Activated T-helper 2 cell treated with anti-CD3 and anti-CD28 coated beads, Interferon-gamma antibody, Interleukin-2, Interleukin-4, amounts not matched to agents 10 μg/mL and 5 μg/mL and 100 μg/mL, durations not matched to agents 14 hours and 24 hours and 36 hours (primary cell): ENCODE results near the gene HID1. TPM values are rescaled to one million over a fixed set of nuclear protein-coding genes. Genes with fewer than 3 reads are reported as not detected.

Experiments
- DNase-seq: peaks from one replicate; pipeline ENCODE4 v3.0.0; 2021; ENCODE audit warnings: low spot score
- H3K27ac Mint-ChIP-seq: one replicate; pipeline ENCODE4 v1.8.0; 2021; ENCODE audit warnings: mixed read lengths
- H3K27me3 Mint-ChIP-seq: one replicate; pipeline ENCODE4 v1.8.0; 2021; ENCODE audit warnings: low read depth, mixed read lengths
- H3K36me3 Mint-ChIP-seq: one replicate; pipeline ENCODE4 v1.8.0; 2021; ENCODE audit warnings: low read depth, mixed read lengths
- H3K4me1 Mint-ChIP-seq: one replicate; pipeline ENCODE4 v1.8.0; 2021; ENCODE audit warnings: low read depth, mixed read lengths
- H3K4me3 Mint-ChIP-seq: one replicate; pipeline ENCODE4 v1.8.0; 2021; ENCODE audit warnings: low read depth, mild to moderate bottlenecking, moderate library complexity, mixed read lengths
- H3K9me3 Mint-ChIP-seq: one replicate; pipeline ENCODE4 v1.8.0; 2021; ENCODE audit warnings: mixed read lengths
- intact Hi-C: fragments of 100-400 bp; cut with micrococcal nuclease; formaldehyde crosslinking; loops from one replicate; pipeline ENCODE4 v1.15.1; 2023
- total RNA-seq: library from RNA; stranded (reverse); gene quantifications from 2 replicates; pipeline ENCODE4 v1.2.3, GENCODE V29; 2022

HID1 gene
- total RNA-seq, 1 donor from 2014 or later = 0.37 TPM

DNA sequence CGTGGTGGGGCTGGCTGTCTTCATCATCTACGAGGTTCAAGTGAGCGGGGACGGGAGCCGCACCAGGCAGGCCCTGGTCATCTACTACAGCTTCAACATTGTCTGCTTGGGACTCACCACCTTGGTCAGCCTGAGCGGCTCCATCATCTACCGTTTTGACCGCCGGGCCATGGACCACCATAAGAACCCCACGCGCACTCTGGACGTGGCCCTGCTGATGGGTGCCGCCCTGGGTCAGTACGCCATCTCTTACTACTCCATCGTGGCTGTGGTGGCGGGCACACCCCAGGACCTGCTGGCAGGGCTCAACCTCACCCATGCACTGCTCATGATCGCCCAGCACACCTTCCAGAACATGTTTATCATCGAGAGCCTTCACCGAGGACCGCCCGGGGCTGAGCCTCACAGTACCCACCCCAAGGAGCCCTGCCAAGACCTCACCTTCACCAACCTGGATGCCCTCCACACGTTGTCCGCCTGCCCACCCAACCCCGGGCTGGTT, 42.0 kb downstream of the HID1 start:
- H3K27ac Mint-ChIP-seq = no peak overlapping the region
- H3K27me3 Mint-ChIP-seq = peaks cover 59% of the 10 kb centered on the region
- H3K9me3 Mint-ChIP-seq = no peaks in the 10 kb centered on the region
- intact Hi-C loops = no loop called here
- no peaks in the 10 kb centered on the region for H3K4me1 Mint-ChIP-seq
- DNase-seq = no peak
- no peaks in the 10 kb centered on the region for H3K36me3 Mint-ChIP-seq
- H3K4me3 Mint-ChIP-seq = no peak overlapping the region

DNA sequence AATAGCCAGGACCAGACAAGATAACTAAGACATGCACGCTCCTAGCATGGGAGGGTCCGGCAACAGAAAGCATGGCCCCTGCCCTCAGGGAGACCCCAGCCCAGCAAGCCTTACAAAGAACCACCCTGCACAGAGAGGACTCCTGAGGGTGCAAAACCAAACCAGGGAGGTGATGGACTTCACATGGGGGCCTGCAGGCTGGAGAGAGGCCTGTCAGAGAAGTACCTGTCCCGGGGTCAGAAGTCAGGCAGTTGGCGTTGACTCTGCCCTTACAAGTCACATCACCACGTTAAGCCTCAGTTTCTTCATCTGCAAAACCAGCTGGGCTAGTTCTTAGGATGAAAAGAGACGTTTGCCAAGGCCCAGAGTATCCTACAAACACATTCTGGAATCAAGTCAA, 43.8 kb downstream of the HID1 start:
- no peak for DNase-seq
- intact Hi-C loops = no loop called here
- H3K27me3 Mint-ChIP-seq = peaks cover 57% of the 10 kb centered on the region

GRCh38 chr17:74925242-74925641, 47.3 kb downstream of the HID1 start:
- H3K36me3 Mint-ChIP-seq = no peaks in the 10 kb centered on the region
- intact Hi-C loops = no loop called here
- H3K4me3 Mint-ChIP-seq = no peak overlapping the region
- no peaks in the 10 kb centered on the region for H3K4me1 Mint-ChIP-seq
- peaks cover 42% of the 10 kb centered on the region for H3K27me3 Mint-ChIP-seq
- no peak for DNase-seq
- H3K27ac Mint-ChIP-seq = no peak overlapping the region
- no peaks in the 10 kb centered on the region for H3K9me3 Mint-ChIP-seq

More for the DNA sequence above, 43.8 kb downstream of the HID1 start:
- no peaks in the 10 kb centered on the region for H3K36me3 Mint-ChIP-seq
- no peak overlapping the region for H3K27ac Mint-ChIP-seq
- H3K4me1 Mint-ChIP-seq = no peaks in the 10 kb centered on the region
- no peak overlapping the region for H3K4me3 Mint-ChIP-seq
- H3K9me3 Mint-ChIP-seq = no peaks in the 10 kb centered on the region

- Mint-ChIP-seq H3K9me3 (no peaks in the 10 kb centered on the region), H3K4me1 (no peaks in the 10 kb centered on the region), H3K4me3 (no peak within 1 kb of the TSS), H3K36me3 (no peaks in the 10 kb centered on the region), H3K27me3 (peaks cover 42% of the 10 kb centered on the region), H3K27ac (no peak within 1 kb of the TSS)
- intact Hi-C loops = no loop called here
- DNase-seq = no peak
Measured at GRCh38 chr17:74924250-74924948, 48.2 kb downstream of the HID1 start, which contains the start of gene OTOP2. TSS of gene OTOP2 (plus strand) at chr17:74924273. CDS start at chr17:74924633, 360 bp downstream.

DNA sequence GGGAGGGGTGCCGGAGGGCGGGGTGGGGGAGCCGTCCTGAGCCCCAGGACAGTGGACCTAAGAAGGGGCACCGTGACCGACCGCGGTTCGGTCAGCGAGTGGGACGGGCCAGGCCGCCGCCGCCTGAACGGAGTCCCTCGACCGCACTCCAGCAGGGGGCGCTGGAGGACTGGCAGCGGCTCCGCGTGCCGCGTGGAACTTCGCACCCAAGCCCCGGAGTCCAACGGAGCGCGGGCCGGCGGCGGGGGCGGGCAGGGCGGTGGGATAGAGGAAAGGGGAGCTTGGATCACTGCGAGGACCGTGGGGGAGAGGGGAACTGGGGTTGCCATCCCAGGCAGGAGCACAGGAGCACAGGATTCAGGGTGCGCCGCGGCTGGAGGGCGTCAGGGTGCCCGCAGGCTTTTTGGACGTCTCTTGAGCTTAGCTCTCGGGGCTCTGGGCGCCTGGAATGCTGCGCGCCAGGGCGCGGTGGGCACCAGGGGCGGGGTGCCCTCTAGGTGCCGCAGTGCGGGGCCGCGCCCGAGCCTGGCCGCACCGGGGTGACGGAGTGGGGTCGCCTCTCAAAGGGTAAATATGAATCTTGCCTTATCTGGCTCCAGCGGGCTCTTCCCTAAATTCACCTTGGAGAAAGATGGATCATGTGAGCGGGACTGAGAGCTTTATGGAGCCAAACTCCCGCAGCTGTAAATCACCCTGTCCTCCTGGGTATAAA, 48.9 kb downstream of the HID1 start:
- Mint-ChIP-seq H3K27ac (no peak overlapping the region), H3K36me3 (no peaks in the 10 kb centered on the region), H3K27me3 (peaks cover 44% of the 10 kb centered on the region), H3K9me3 (no peaks in the 10 kb centered on the region), H3K4me1 (no peaks in the 10 kb centered on the region), H3K4me3 (no peak overlapping the region)
- peak; percentile 64 for DNase-seq
- intact Hi-C loops = loop anchor here (1.0 kb wide), 1 partner anchor 35 kb away; no protein-coding TSS in a partner anchor

GRCh38 chr17:74922694-74923537, 49.6 kb downstream of the HID1 start, which contains the start of gene USH1G:
TSS of gene USH1G (minus strand) at chr17:74923255. CDS start at chr17:74923073, 182 bp downstream.
- no peaks in the 10 kb centered on the region for H3K4me1 Mint-ChIP-seq
- peaks cover 44% of the 10 kb centered on the region for H3K27me3 Mint-ChIP-seq
- intact Hi-C loops = loop anchor here (1.0 kb wide), 1 partner anchor 35 kb away; no protein-coding TSS in a partner anchor
- no peaks in the 10 kb centered on the region for H3K36me3 Mint-ChIP-seq
- no peak within 1 kb of the TSS for H3K27ac Mint-ChIP-seq
- DNase-seq = no peak
- no peaks in the 10 kb centered on the region for H3K9me3 Mint-ChIP-seq
- H3K4me3 Mint-ChIP-seq = peak within 1 kb of the TSS; percentile 33

- H3K4me1 Mint-ChIP-seq = no peaks in the 10 kb centered on the region
Measured at GRCh38 chr17:74922172-74922571, 50.4 kb downstream of the HID1 start.

DNA sequence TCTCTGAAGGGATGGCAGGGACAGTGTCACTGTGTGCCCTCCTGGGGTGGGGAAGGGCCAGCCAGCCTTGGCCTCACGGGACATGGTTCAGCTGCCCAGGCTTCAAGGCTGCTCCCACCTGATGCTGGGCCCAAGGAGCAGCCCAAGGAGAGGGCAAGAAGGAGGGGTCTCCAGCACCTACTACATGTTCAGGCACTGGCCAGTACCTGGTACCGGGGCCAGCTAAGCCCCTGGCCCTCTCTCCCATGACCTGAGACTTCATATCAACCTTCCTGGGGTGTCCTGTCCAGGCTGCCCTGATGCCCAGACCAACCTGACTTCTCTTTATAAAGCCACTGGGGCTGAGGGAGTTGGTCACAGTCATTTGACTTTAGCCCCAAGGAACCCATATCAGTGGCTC, 50.8 kb downstream of the HID1 start:
- Mint-ChIP-seq H3K4me1 (no peaks in the 10 kb centered on the region), H3K36me3 (no peaks in the 10 kb centered on the region), H3K4me3 (no peak overlapping the region), H3K9me3 (no peaks in the 10 kb centered on the region), H3K27me3 (peaks cover 44% of the 10 kb centered on the region), H3K27ac (no peak overlapping the region)
- DNase-seq = no peak
- intact Hi-C loops = no loop called here

More at GRCh38 chr17:74922172-74922571, 50.4 kb downstream of the HID1 start:
- DNase-seq = no peak
- Mint-ChIP-seq H3K9me3 (no peaks in the 10 kb centered on the region), H3K27ac (no peak overlapping the region), H3K4me3 (no peak overlapping the region), H3K36me3 (no peaks in the 10 kb centered on the region), H3K27me3 (peaks cover 44% of the 10 kb centered on the region)
- intact Hi-C loops = no loop called here

- H3K4me1 Mint-ChIP-seq = no peaks in the 10 kb centered on the region
- no peak for DNase-seq
- H3K4me3 Mint-ChIP-seq = no peak overlapping the region
- intact Hi-C loops = no loop called here
- H3K27me3 Mint-ChIP-seq = peaks cover 41% of the 10 kb centered on the region
- no peak overlapping the region for H3K27ac Mint-ChIP-seq
- no peaks in the 10 kb centered on the region for H3K9me3 Mint-ChIP-seq
- no peaks in the 10 kb centered on the region for H3K36me3 Mint-ChIP-seq
Measured at GRCh38 chr17:74921026-74921681, 51.4 kb downstream of the HID1 start.

- H3K9me3 Mint-ChIP-seq = no peaks in the 10 kb centered on the region
- no peak overlapping the region for H3K27ac Mint-ChIP-seq
- no peak overlapping the region for H3K4me3 Mint-ChIP-seq
- H3K4me1 Mint-ChIP-seq = no peaks in the 10 kb centered on the region
- peaks cover 36% of the 10 kb centered on the region for H3K27me3 Mint-ChIP-seq
- no peak for DNase-seq
- intact Hi-C loops = no loop called here
- no peaks in the 10 kb centered on the region for H3K36me3 Mint-ChIP-seq
Measured at GRCh38 chr17:74920642-74921025, 51.9 kb downstream of the HID1 start.

DNA sequence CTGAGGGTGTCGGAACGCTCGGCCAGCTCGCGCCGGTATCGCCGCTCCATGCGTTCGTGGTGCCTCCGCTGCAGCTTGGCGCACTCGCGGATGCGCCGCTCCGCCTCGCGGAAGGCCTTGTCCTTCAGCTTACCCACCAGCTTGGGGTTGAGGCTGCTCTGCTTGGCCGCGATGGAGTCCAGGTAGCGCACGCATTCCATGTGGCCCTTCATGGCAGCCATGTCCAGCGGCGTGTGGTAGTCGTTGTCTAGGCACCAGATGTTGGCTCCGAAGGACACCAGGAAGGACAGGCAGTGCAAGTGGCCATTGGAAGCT, 52.3 kb downstream of the HID1 start:
- Mint-ChIP-seq H3K27ac (no peak overlapping the region), H3K9me3 (no peaks in the 10 kb centered on the region), H3K36me3 (no peaks in the 10 kb centered on the region), H3K4me1 (no peaks in the 10 kb centered on the region), H3K4me3 (no peak overlapping the region), H3K27me3 (peaks cover 32% of the 10 kb centered on the region)
- no peak for DNase-seq
- intact Hi-C loops = no loop called here
